HUES48 (cell line): Measurements from ENCODE around the gene PREP.

Source experiments
- H3K27ac ChIP-seq: one replicate; pipeline ENCODE4 v1.7.0; 2013; ENCODE audit warnings: low read depth, low read length, inconsistent platforms
- H3K27me3 ChIP-seq: 2 replicates; pipeline ENCODE4 v1.6.1; 2013; ENCODE audit warnings: mild to moderate bottlenecking, low read length; ENCODE audit not compliant: control insufficient read depth, insufficient read depth
- H3K36me3 ChIP-seq: 2 replicates; pipeline ENCODE4 v1.6.1; 2013; ENCODE audit warnings: low read length; ENCODE audit not compliant: control insufficient read depth, insufficient read depth
- H3K4me1 ChIP-seq: 2 replicates; pipeline ENCODE4 v1.6.1; 2013; ENCODE audit warnings: mild to moderate bottlenecking, low read length; ENCODE audit not compliant: control insufficient read depth, insufficient read depth
- H3K4me3 ChIP-seq: 2 replicates; pipeline ENCODE4 v1.5.1; 2013; ENCODE audit warnings: mild to moderate bottlenecking, low read depth, low read length
- H3K9ac ChIP-seq: 2 replicates; pipeline ENCODE4 v1.6.1; 2013; ENCODE audit warnings: mild to moderate bottlenecking, low read depth, low read length, moderate library complexity
- H3K9me3 ChIP-seq: 2 replicates; pipeline ENCODE4 v1.6.1; 2013; ENCODE audit warnings: low read length; ENCODE audit not compliant: control insufficient read depth, insufficient read depth

Gene PREP

DNA sequence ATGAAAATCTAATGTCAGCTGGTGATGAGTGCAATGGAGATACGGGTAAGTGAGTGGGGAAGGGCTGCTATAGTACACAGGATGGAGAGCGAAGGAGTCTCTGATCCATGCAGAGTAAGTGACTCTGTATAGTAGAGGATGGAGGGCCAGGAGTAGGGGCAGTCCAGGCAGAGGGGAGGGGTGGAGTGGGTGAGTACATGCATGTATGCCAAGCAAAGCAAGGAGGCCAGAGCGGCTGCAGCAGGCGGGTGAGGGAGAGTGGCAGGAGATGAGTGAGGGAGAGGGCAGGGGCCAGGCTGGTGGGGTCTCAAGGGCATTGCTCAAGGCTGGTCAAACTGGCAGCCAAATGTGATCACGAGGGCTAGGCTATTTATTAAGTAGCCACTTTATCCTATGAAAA is 94.0 kb downstream of the PREP start:
- H3K27me3 ChIP-seq = no peaks in the 10 kb centered on the region
- peaks cover 15% of the 10 kb centered on the region for H3K4me1 ChIP-seq
- peaks cover 18% of the 10 kb centered on the region; the same call in 1 of the 2 replicates for H3K36me3 ChIP-seq
- no peak overlapping the region for H3K27ac ChIP-seq
- H3K9ac ChIP-seq = no peak overlapping the region
- no peak overlapping the region for H3K4me3 ChIP-seq
- no peaks in the 10 kb centered on the region for H3K9me3 ChIP-seq

- 0 out of 2 replicates have a peak, but pooled peaks cover 9% of the 10 kb centered on the region for H3K36me3 ChIP-seq
- H3K4me3 ChIP-seq = no peak overlapping the region
- no peaks in the 10 kb centered on the region for H3K27me3 ChIP-seq
- H3K27ac ChIP-seq = no peak overlapping the region
- peaks cover 15% of the 10 kb centered on the region for H3K4me1 ChIP-seq
- H3K9me3 ChIP-seq = no peaks in the 10 kb centered on the region
- H3K9ac ChIP-seq = no peak overlapping the region
Observed at GRCh38 chr6:105305521-105305920, 97.4 kb downstream of the PREP start.

DNA sequence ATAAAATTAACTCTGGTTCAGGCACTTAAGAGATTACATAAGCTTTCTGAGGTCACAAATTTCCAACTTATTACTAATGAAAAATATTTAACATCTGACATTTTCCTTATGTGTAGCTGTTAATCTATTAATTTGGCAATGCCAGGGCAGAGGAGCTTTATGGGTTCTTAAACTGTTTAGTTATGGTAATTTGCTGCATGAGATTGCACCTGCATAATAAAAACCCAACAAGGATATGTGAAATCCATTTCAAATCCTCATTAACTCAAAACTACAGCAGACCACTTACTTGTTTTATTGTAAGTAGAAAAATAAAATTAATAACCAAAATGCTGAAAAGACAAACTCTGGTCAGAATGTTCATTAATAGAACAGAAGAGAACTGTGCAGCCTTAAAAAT is 98.1 kb downstream of the PREP start:
- Histone ChIP-seq H3K27ac (no peak overlapping the region), H3K4me3 (no peak overlapping the region), H3K4me1 (peaks cover 15% of the 10 kb centered on the region), H3K9ac (no peak overlapping the region), H3K27me3 (no peaks in the 10 kb centered on the region), H3K36me3 (0 out of 2 replicates have a peak, but pooled peaks cover 9% of the 10 kb centered on the region), H3K9me3 (no peaks in the 10 kb centered on the region)

- H3K4me1 ChIP-seq = peaks cover 15% of the 10 kb centered on the region
- H3K4me3 ChIP-seq = no peak overlapping the region
- H3K36me3 ChIP-seq = 0 out of 2 replicates have a peak, but pooled peaks cover 9% of the 10 kb centered on the region
- H3K27me3 ChIP-seq = no peaks in the 10 kb centered on the region
- no peaks in the 10 kb centered on the region for H3K9me3 ChIP-seq
- H3K9ac ChIP-seq = no peak overlapping the region
- H3K27ac ChIP-seq = no peak overlapping the region
Observed at GRCh38 chr6:105304366-105304765, 98.5 kb downstream of the PREP start.

- Histone ChIP-seq H3K9ac (no peak overlapping the region), H3K4me1 (peaks cover 15% of the 10 kb centered on the region), H3K4me3 (no peak overlapping the region), H3K27me3 (no peaks in the 10 kb centered on the region), H3K9me3 (no peaks in the 10 kb centered on the region), H3K27ac (no peak overlapping the region), H3K36me3 (peaks cover 14% of the 10 kb centered on the region; the same call in 1 of the 2 replicates)
Observed at GRCh38 chr6:105302617-105303128, 100.2 kb downstream of the PREP start.

GRCh38 chr6:105301756-105302616 is 100.9 kb downstream of the PREP start:
- no peak overlapping the region for H3K4me3 ChIP-seq
- H3K4me1 ChIP-seq = peaks cover 15% of the 10 kb centered on the region
- H3K27me3 ChIP-seq = no peaks in the 10 kb centered on the region
- H3K36me3 ChIP-seq = peaks cover 14% of the 10 kb centered on the region; the same call in 1 of the 2 replicates
- no peak overlapping the region for H3K9ac ChIP-seq
- no peaks in the 10 kb centered on the region for H3K9me3 ChIP-seq
- H3K27ac ChIP-seq = no peak overlapping the region

GRCh38 chr6:105301072-105301503 is 101.8 kb downstream of the PREP start:
- H3K9ac ChIP-seq = no peak overlapping the region
- H3K4me1 ChIP-seq = peaks cover 15% of the 10 kb centered on the region
- no peak overlapping the region for H3K27ac ChIP-seq
- peaks cover 14% of the 10 kb centered on the region; the same call in 1 of the 2 replicates for H3K36me3 ChIP-seq
- H3K4me3 ChIP-seq = no peak overlapping the region
- H3K9me3 ChIP-seq = no peaks in the 10 kb centered on the region
- H3K27me3 ChIP-seq = no peaks in the 10 kb centered on the region

GRCh38 chr6:105300090-105300489 is 102.8 kb downstream of the PREP start:
- no peaks in the 10 kb centered on the region for H3K9me3 ChIP-seq
- H3K4me3 ChIP-seq = no peak overlapping the region
- peaks cover 10% of the 10 kb centered on the region for H3K4me1 ChIP-seq
- H3K27ac ChIP-seq = no peak overlapping the region
- H3K36me3 ChIP-seq = peaks cover 14% of the 10 kb centered on the region; the same call in 1 of the 2 replicates
- H3K27me3 ChIP-seq = no peaks in the 10 kb centered on the region
- no peak overlapping the region for H3K9ac ChIP-seq

DNA sequence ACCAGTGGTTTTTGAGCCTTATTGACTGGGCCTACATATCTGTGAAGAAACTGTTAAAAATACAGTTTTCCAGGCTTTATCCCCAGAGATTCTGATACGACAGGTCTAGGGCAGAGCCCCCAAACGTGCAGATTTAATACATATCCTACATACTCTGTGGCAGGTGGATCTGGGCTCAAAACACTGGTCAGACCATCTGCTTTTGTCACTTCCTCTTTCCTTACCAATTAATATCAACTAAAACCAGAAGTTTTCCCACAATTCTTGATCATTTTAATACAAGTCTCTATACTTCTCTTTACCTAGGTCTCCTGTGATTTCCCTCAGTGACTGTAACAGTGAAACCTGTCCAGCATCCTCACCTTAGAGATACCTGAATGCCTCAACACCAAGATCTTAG is 108.8 kb downstream of the PREP start:
- Histone ChIP-seq H3K4me1 (no peaks in the 10 kb centered on the region), H3K9me3 (0 out of 2 replicates have a peak, but pooled peaks cover 4% of the 10 kb centered on the region), H3K9ac (no peak overlapping the region), H3K4me3 (no peak overlapping the region), H3K27me3 (no peaks in the 10 kb centered on the region), H3K36me3 (peaks cover 5% of the 10 kb centered on the region; the same call in 1 of the 2 replicates), H3K27ac (no peak overlapping the region)

DNA sequence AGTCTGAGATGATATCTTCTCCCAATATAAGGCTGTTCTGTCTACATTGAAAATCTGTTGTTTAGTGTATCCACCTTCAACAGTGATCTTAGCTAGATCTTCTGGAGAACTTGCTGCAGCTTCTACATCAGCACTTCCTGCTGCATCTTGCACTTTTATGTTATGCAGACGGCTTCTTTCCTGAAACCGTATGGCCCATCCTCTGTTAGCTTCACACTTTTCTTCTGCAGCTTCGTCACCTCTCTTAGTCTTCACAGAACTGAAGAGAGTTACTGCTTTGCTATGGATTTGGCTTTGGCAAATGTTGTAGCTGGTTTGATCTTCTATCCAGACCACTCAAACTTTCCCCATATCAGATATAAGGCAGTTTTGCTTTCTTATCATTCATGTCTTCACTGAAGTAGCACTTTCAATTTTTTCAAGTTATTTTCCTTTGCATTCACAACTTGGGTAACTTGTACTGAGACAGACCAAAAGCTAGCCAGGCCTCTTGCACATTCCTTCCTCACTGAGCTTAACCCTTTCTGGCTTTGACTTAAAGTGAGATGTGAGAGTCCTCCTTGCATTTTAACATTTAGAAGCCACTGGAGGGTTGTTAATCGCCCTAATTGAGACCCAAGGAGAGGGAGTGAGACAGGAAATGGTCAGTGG is 110.1 kb downstream of the PREP start:
- H3K9ac ChIP-seq = no peak overlapping the region
- peaks cover 3% of the 10 kb centered on the region; the same call in 1 of the 2 replicates for H3K36me3 ChIP-seq
- H3K27me3 ChIP-seq = no peaks in the 10 kb centered on the region
- 0 out of 2 replicates have a peak, but pooled peaks cover 4% of the 10 kb centered on the region for H3K9me3 ChIP-seq
- H3K4me1 ChIP-seq = no peaks in the 10 kb centered on the region
- H3K4me3 ChIP-seq = no peak overlapping the region
- H3K27ac ChIP-seq = no peak overlapping the region
